GM21825 (cell line): ENCODE results near the gene GPX7.

Experiments used
- ATAC-seq: cut with Tn5 transposase; IDR thresholded peaks from one replicate; pipeline ENCODE4 v1.9.1; 2021; ENCODE audit warnings: mild to moderate bottlenecking, moderate library complexity; ENCODE audit not compliant: unreplicated experiment

The GPX7 gene

DNA sequence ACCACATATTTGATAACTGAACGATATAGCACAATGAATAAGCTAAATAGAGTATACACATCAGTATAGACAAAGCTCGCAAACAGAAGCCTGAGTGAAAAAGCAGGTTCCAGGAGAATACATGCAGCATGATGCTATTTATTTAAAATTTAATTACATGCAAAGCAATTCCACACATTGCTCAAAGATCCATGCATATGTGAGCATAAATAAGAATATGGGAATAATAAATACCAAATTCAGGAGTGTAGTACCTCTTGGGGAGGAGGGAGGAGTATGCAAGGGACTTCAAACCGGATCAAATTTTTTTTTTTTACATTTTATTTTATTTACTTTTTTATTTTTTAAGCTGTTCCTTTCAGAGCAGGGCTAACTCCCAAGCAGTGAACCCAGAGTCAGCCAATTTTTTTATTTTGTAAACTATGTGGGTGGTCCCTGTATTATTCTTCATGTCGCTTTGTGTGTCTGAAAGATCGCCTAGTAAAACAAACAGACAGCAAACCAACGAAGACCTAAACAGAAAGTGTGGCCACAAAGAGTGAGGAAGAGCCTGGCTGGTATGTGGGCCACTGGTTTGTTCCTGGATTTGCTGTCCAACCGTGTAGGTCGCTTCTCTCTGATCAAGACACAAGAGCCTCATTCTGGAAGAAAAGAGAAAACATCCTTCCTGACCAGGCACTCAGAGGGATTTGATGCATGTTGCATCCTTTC is 26.6 kb downstream of the GPX7 start:
- no peak for ATAC-seq

DNA sequence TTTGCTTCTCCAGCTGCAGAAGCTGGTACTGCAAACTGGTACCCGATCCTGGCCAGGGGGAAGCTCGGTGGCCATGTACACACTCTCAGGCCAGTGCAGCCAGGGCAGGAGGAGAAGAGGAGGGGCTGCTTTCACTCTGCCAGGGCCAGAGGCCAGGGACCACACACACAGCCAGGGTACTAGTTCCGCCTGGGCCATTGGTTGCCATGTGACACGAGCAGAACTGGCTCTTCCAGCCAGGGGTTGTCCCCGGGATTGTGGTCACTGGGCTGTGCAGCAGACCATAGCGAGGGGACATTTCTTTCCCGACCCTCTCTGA is 27.1 kb downstream of the GPX7 start:
- no peak for ATAC-seq

DNA sequence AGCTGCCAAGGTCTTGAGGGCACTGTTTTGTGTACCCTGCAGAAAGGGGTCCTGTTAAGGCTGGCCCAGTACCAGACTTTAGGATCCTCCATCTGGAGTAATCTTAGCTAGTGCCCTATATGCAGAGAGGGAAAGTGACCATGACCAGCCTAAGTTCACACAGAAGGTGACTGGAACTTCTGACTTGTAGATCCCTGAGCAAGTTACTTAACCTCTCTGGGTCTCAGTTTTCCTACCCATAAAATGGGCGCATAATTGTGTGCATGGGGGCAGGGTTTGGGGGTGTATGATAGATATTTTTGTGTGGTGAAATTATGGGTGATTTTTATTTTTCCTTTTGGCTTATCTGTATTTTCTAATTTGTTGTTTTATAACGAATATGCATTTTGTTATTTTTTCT is 27.5 kb downstream of the GPX7 start:
- ATAC-seq, result no peak

DNA sequence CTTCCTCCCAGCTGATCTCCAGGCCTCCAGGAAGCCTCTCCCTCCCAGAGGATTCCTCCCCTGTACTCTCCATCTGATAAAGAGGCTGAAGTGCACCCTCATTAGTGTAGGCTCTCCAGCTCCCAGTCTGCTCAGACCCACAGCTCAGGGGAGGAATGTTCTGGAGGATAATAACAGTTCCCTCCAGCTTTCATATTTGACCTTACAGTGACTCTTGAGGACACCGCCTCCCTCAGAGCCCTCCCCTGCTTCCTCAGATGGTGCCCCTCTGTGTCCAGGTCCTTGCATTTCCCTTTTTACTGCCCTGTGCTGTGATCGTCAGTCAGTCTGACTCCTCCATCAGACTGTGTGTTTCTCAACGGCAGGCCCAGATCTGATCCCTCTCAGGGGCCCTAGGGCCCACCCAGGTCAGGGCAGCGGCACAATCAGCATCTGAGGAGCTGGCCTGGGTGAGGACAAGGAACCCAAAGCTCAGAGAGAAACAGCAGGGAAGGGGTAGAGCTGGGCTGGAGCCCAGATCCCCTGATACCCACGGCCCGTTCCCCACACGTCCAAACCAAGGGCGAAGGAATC is 29.7 kb downstream of the GPX7 start:
- no peak for ATAC-seq

DNA sequence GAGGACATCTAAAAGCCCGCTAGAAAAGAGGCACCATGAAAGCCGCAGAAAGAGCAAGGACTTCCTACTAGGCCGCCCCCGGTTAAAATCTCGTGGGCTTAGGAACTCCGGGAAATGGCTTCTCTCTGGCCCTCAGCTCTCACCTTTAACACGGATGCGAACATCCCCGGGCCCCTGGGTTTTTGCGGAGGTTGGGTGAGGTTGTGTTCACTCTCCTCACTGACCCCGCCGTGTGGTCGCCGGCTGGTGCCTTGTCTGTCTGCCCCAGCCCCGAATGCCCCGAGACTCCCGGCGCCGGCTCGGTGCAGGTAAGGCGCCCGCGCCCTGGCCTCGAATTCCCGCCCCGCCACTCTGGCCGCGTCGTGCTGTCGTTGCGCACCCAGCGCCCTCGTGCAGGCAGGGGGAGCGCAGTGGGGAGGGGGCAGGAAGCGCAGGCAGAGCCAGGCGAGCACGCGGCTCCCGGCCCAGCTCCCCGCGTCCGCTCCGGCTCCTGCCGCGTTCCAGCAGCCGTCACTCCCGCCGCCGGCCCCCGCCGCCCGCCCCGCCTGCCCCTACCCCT is 30.6 kb downstream of the GPX7 start, which contains the start of gene SHISAL2A:
Gene SHISAL2A, plus strand, starts transcription at position 437 of the 559 bp plus-strand sequence. CDS start 326 bp downstream, outside the sequence.
- no peak for ATAC-seq

DNA sequence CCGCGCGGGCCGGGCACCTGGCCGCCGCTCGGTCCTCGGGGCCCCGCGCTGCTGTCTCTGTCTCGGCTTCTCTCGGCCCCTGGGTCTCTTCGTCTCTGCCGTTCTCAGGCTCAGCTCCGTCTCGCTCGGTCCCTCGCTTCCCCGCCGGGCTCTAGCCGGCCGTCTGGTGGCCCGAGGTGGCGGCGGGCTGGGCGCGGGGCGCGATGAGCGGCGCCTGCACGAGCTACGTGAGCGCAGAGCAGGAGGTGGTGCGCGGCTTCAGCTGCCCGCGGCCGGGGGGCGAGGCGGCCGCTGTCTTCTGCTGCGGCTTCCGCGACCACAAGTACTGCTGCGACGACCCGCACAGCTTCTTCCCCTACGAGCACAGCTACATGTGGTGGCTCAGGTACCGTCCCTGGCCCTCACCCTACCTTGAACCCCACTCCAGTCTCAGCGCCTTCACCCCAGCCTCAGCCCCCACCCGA is 31.2 kb downstream of the GPX7 start:
- ATAC-seq, result no peak

DNA sequence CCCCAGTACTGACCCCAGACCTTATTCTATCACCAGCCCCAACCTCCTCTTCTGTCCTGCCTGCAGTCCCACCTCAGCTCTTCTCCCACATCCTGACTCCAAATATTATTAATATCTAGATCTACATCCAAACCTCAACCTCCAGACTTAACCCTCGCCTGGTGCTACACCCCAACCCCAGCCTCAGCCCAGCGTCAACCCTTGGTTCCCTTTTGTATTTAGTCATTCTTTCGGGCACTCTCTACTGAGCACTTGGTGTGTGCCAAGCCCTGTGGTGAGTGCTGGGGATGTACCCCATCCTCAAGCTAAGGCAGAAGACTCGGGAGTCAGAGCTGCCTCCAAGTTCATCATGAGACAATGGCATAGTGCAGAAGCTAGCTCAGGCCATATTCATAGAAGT is 31.9 kb downstream of the GPX7 start:
- no peak for ATAC-seq

DNA sequence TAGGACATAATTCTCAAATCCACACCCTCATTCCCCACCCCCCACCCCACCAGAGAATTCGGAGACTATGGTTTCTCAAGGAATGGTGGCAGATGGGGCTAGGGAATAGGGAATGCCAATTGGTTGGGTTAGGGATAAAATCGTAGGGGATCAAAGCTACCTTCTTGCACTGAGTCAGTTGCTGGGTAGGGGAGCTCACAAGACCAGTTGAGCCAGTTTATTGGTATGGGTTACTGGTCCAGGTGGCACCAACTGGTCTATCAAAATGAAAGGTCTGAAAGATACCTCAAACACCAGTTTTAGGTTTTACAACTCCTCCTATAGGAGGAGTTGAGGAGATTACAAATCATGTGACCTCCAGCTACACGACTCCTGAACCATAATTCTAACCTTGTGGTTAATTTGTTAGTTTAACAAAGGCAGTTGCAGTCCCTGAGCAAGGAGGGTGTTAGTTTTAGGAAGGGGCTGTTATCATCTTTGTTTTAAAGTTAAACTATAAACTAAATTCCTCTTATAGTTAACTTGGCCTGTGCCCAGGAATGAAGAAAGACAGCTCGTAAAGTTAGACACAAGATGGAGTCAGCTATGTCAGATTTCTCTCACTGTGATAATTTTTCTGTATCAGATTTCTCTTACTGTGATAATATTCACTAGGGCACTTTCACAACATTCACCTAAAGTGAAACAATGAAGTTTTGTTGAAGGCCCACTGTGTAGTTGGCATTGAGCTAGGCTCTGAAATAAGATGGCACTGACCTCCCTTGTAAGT is 33.3 kb downstream of the GPX7 start:
- no peak for ATAC-seq

DNA sequence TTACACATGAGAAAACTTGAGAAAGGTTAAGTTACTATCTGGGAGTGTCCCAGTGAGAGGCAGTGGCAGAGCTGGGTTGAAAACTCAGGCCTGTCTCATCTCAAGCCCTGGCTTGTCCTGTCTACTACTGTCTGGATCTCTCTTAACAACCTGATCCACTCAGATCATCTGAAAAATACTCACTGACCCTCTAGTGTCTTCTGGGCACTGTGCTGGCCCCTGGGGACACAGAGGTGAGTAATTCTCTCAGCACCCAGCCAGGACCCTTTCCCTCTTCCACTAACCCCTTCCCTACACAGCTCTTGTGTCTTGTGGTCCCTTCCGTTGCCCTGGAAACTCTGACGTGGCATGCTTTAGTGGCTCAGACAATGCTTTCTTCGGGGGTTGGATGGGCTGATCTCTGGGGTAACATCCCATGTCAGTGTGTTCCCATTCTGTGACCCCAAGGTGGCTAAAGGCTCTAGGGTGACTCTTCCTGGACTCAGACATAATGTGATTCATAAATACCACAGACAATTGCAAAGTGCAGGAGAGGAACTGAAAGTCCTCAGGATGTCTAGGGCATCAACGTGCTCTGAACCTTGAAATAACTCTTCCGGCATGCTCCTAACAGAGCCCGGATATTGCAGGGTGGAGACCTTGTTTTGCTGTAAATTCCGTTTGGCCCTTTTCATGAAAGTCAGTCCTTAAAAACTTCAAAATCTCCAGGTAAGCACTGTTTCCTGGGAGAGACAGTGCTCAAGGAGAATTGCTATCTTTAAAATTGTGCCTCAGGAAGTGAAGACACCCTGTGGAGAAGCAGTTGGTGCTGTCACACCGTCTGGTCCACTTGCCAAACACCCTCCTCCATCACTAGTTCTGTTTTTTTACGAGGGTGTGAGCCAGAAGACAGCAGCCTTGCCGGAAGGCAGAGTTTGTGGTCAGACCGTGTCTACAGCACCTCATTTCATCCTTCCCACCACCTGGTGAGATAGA is 34.8 kb downstream of the GPX7 start:
- ATAC-seq, result peak; percentile 79

DNA sequence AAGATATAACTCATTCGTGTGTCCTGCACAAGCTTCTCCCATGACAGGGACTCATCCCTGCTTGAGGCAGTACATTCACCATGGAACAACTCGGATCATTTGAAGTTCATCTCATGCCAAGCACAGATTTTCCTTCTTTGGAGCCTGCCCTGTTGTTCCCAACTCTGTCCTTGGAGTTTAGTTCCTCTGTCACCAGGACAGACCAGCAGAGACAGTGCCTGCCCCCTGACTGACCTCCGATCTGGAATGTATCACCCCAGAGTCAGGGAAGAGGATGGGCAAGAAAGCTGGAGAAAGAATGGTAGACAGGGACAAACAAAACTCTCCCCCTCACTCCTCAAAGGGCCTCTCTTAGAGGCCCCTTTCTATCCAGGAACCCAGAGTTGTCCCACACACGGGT is 35.8 kb downstream of the GPX7 start:
- ATAC-seq, result no peak

DNA sequence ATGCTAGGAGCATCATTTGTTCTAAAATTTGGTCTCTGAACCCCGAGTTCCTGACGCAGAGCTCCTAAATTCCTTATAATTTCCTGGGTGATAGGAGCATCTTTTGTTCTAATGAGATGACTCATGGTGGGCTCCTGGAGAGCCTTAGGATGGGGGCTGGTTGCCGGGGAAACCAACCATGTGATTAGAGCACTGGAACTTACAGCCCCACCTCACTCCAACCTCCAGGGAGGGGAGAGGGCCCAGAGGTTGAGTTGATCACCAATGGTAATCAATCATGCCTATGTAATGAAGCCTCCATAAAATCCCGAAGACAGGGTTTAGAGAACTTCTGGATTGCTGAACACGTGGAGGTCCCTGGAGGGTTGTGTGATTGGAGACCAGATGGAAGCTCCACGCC is 38.5 kb downstream of the GPX7 start:
- no peak for ATAC-seq

DNA sequence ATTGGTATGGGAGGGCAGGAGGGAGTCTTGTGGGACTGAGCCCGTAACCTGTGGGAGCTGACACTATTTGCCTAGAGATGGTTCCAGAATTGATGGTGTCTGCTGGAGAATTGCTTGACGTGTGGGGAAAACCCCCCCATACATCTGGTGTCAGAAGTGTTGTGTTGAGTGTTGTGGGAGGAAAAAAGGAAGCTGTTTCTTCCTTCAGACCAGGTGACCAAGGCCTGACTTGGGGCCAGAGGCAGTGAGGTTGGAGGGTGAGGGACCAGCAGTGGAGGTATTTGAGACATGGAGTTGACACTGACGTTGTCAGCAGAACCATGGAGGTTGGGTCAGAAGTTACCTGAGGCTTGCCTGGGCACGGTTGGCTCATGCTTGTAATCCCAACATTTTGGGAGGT is 39.1 kb downstream of the GPX7 start:
- no peak for ATAC-seq

DNA sequence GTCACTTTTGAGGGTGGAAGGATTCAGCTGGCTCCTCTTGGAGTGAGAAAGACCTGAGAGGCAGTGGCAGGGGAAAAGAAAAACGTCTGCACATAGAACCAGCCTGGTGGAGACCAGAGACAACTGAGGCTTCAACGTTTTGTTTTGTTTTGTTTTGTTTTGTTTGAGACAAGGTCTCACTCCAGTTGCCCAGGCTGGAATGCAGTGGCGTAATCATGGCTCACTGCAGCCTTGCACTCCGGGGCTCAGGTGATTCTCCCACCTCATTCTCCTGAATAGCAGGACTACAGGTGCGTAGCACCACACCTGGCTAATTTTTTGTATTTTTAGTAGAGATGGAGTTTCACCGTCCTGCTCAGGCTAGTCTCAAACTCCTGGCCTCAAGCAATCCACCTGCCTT is 43.1 kb downstream of the GPX7 start:
- no peak for ATAC-seq

DNA sequence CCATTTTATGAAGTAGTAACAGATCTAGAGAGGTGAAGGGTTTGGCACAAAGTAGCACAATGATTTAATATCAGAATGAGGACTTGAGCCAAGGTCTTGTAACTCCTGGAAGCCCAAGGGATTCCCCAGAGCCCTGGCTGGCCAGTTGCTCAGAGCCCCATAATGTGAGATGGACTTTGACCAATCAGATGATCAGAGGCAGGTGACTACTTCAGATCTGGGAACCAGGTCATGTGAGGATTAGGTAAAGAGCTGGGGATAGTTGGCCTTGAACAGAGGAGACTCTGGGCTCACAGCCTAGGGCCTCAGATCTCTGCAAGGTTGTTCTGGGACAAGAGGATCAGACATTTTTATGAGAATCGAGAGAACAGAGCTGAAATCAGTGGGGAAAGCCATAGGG is 49.7 kb downstream of the GPX7 start:
- ATAC-seq, result no peak

DNA sequence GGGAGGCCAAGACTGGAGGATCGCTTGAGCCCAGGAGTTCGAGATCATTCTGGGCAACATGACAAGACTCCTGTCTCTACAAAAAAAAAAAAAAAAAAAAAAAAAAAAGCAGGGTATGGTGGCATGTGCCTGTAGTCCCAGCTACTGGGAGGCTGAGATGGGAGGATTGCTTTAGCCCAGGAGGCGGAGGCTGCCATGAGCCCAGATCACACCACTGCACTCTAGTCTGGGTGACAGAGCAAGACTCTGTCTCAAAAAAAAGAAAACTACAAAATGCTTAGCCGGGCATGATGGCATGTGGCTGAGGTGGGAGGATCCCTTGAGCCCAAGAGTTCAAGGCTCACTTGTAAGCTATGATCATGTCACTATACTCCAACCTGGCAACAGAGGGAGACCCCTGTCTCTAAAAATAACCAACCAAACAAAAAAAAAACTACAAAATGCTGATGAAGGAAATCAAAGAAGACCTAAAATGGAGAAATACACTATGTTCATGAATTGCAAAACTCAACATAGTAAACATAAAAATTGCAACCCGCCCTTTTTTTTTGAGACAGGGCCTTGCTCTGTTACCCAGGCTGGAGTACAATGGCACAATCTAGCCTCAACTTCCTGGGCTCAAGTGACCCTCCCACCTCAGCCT is 51.2 kb downstream of the GPX7 start:
- ATAC-seq, result no peak

DNA sequence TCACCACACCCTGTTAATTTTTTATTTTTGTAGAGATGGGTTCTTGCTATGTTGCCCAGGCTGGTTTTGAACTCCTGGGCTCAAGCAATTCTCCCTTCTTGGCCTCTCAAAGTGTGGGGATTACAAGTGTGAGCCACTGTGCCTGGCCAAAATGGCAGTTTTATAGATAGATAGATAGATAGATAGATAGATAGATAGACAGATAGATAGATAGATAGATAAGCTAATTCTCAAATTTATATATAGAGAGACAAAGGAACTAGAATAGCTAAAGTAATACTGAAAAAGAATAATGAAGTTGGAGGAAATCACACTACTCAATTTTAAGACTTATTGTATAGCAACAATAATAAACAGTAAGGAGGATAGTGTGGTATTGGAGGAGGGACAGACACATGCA is 51.9 kb downstream of the GPX7 start:
- no peak for ATAC-seq

DNA sequence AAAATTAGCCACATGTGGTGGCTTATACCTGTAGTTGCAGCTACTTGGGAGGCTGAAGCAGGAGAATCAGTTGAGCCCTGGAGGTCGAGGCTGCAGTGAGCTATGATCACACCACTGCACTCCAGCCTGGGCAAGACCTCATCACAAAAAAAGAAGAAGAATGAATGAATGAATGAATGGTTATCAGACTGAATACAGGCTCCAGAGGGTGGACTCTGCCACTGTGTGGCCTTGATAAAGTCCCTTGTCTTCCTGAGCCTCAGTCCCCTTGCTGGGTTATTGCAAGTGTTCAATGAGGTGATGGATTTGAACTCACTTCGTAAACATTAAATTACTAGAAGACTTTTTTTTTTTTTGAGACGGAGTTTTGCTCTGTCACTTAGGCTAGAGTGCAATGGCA is 55.5 kb downstream of the GPX7 start:
- no peak for ATAC-seq
